Testis (tissue), 2 donors: Measurements from ENCODE around the gene ZNF71.

Experiments used
- CTCF ChIP-seq, 3 experiments: fragments of 450-650 bp in 2 of 3; fragments of 200-600 bp in 1 of 3; sonication (generic) in 1 of 3; IDR thresholded peaks; one replicate each; pipeline ENCODE4 v1.5.1; 2016 to 2019; ENCODE audit warnings: antibody characterized with exemption in 3 of 3, mild to moderate bottlenecking in 2 of 3, moderate library complexity in 1 of 3
- POLR2A ChIP-seq: fragments of 450-650 bp; IDR thresholded peaks from one replicate; pipeline ENCODE4 v1.6.1; 2017; ENCODE audit warnings: antibody characterized with exemption, mild to moderate bottlenecking, moderate library complexity

GRCh38 chr19:56670401-56670960 lies 75.4 kb downstream of the ZNF71 start:
- TF ChIP-seq CTCF (IDR thresholded peaks at IDR 0.05) (no peak), POLR2A (no peak)
